RWPE1 (cell line): ENCODE data around the gene PRMT2.

Source experiments
- CTCF ChIA-PET: fragments of 350-600 bp; sonication (Branson Sonifier 250); formaldehyde crosslinking; extraction: SDS; loops from one replicate; lab custom pipeline; 2021; lab: Yijun Ruan, JAX
- POLR2A ChIA-PET: fragments of 400-600 bp; formaldehyde crosslinking; extraction: SDS; loops from one replicate; lab custom pipeline; 2020; ENCODE audit warnings: antibody characterized with exemption; ENCODE audit not compliant: low non-redundant PET; lab: Yijun Ruan, JAX
- DNase-seq: peaks from one replicate; pipeline ENCODE4 v3.0.0; 2012; ENCODE audit warnings: low spot score
- H3K27ac ChIP-seq: fragments of 450-650 bp; 2 replicates; pipeline ENCODE4 v1.5.1; 2017
- TF ChIP-seq, protein P1 (sequence below): fragments of 450-650 bp; conservative IDR thresholded peaks from 2 replicates; pipeline ENCODE4 v1.5.1; 2017; ENCODE audit warnings: low read depth, mild to moderate bottlenecking

Gene PRMT2

DNA sequence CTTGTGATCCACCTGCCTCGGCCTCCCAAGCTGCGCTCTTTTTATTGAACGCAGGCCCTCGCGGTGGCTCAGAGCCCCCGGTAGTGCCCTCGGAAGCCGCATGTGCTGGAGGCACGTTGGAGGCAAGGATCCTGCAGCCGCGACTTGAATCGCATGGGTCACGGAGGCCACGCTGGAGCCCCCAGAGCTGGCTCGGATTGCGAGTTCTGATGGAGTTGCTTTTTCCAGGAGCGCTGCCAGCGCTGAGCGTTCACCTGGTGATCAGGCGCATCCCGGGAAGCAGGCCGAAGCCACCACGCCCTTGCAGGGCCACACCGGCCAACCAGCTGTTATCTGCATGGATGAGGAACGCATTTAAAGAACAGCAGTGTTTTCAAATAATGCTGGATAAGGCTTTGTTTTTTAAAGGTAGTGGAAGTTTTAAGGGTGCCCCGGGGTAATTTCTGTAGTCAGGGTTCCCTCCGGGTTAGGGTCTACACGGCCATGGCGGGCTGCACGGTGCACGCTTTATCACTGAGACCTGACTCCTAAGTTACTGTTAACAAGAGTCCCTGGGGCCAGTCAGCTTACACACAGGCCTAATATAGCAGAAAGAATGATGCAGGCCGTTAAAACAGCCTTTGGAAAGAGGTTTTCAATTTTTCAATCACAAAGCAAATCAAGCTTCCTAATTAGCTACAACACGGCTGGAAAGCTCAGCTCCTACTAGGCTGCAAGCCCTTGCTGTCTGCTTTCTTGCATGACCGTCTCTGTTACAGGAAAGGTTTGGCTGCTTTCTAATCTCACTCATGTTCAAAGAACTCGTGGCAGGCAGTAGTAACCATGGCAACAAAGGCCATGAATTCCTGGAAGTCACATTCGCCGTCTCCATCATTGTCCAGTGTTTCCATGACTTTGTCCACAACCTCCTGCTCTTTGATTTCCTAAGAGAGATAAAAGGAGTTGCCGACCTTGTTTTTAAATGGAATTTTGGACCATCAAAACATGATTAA is 36.6 kb upstream of the PRMT2 start:
- DNase-seq: no peak
- ChIA-PET CTCF (no interaction called here), POLR2A (no interaction called here)
- no peak overlapping the region for H3K27ac ChIP-seq
- TF ChIP-seq, protein P1, sequence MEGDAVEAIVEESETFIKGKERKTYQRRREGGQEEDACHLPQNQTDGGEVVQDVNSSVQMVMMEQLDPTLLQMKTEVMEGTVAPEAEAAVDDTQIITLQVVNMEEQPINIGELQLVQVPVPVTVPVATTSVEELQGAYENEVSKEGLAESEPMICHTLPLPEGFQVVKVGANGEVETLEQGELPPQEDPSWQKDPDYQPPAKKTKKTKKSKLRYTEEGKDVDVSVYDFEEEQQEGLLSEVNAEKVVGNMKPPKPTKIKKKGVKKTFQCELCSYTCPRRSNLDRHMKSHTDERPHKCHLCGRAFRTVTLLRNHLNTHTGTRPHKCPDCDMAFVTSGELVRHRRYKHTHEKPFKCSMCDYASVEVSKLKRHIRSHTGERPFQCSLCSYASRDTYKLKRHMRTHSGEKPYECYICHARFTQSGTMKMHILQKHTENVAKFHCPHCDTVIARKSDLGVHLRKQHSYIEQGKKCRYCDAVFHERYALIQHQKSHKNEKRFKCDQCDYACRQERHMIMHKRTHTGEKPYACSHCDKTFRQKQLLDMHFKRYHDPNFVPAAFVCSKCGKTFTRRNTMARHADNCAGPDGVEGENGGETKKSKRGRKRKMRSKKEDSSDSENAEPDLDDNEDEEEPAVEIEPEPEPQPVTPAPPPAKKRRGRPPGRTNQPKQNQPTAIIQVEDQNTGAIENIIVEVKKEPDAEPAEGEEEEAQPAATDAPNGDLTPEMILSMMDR: no peak

DNA sequence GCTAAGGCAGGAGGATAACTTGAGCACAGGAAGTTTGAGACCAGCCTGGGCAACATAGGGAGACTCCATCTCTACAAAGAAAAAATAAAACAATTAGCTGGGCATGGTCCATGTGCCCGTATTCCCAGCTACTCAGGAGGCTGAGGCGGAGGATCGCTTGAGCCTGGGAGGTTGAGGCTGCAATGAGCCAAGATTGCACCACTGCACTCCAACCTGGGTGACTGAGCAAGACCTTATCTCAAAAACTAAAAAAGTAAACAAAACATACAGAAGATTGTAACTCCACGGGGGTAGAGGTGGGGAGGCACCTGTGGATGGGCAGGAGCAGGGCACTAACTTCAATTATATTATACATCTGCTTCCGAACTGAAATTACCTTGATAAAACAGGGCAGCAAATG is 35.2 kb upstream of the PRMT2 start:
- POLR2A ChIA-PET: no interaction called here
- DNase-seq: no peak
- CTCF ChIA-PET: no interaction called here
- TF ChIP-seq, protein P1: no peak
- no peak overlapping the region for H3K27ac ChIP-seq

DNA sequence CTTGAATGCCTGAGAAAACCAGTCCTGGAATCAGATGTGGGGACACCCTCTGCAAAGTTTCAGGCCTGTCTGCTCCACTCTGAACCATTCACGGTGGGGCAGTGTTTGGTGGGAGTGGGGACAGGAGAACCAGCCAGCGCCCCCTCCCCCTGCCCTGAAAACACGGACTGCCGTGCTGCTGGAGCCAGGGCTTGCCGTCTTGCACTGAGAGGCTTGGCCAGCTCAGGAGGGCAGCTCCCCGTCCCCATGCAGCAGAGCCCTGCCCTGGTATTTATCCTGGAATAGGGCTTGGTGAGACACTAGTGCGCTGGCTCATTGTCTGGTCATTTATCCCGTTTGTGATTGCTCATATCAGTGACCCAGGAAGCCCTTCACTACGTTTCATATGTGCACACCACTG is 34.5 kb upstream of the PRMT2 start:
- TF ChIP-seq, protein P1: no peak
- POLR2A ChIA-PET: no interaction called here
- no peak overlapping the region for H3K27ac ChIP-seq
- no peak for DNase-seq
- CTCF ChIA-PET: no interaction called here

DNA sequence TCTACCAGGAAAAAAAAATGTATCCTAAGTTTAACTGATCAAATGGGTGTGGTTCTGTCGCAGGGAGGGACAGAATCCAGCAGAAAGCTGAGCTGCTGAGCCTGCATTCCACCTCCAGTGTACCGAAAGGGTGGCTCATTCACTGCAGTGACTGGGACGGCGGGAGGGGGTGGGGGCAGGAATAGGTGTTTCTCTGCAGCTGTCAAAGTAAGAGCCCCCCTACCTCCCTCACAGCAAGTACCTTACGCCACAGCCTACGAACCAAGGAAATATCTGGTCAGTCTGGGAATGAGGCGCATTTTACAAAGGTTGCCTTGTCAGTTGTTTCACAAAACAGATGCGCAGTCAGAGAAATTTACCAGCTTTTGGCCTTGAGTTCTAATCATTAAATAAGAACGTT is 32.2 kb upstream of the PRMT2 start:
- CTCF ChIA-PET: no interaction called here
- H3K27ac ChIP-seq: no peak overlapping the region

DNA sequence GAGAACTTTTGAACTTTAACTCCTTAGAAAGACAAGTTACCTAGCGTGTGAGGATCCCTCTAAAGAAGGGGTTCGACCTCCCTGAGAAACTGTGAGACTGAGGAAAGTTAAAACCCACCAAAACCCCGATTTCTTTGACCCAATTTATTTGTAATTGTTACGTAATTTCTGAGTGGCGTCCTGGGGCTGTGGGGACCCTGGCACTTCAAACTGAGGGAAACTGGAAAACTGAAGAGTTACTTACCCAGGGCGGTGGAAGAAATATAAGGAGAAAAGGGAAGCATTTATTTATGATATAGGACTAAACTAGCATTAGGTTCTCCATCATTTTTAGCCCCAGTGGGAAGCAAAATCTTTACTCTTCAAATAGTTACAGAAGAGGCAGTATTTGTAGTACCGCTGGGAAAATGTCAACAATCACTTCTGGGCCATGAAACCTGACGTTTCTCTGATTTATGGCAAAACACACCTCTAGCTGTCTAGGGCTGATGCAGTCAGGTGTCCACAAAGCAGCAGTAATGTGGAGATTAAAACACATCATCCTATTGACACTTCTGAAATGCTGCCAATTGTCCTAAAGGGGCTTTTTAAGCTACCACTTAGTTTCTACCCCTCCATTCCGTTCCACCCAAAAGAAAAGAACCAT is 31.0 kb upstream of the PRMT2 start:
- POLR2A ChIA-PET: no interaction called here
- H3K27ac ChIP-seq: no peak overlapping the region
- CTCF ChIA-PET: no interaction called here
- DNase-seq: no peak
- TF ChIP-seq, protein P1: no peak

More for the DNA sequence above, 32.2 kb upstream of the PRMT2 start:
- POLR2A ChIA-PET: no interaction called here
- TF ChIP-seq, protein P1: no peak
- DNase-seq: no peak

DNA sequence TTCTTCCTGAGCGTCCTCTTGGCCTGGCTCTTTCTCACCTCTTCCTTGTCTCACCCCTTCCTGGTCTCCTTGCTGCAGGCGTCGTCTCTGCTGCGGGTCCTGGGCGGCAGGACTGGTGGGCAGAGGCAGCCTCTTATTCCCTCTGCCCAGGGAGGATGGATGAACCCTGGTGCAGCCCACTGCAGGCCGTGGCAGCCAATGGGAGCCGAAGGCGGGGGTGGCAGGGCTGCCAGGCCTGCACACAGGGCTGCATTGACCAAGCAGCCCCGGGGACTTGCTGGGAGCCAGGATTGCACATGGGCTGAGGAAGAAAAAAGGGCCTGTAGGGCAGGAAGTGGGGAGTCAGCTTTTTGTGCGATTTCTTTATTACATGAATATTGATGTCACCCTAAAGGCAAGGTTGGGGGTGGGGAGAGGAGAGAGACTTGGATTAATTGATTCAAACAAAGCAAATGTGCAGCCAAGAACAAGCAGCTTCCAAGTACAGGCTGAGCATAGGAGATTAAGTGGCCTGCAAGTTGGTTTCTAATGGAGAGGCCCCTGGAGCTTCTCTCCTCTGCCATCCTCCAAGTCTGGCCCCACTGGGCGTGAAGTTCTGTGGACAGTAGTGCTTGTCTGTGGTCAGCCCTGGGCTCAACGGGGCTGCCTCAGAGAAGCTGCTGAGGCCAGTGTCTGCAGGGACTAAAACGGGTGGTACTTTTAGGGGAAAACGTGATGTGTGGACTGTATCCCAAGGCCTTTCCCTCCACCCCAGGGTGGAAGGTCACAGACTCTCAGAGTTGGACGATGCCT is 30.3 kb upstream of the PRMT2 start, which contains the start of gene S100B:
Gene S100B (minus strand): TSS at position 108 of the 792 bp plus-strand sequence. CDS start 2,667 bp downstream, outside the sequence.
- H3K27ac ChIP-seq: no peak within 1 kb of the TSS
- no peak for DNase-seq
- ChIA-PET POLR2A (no interaction called here), CTCF (interaction anchor here (0.6 to 0.7 kb wide), 2 partner anchors 34 to 625 kb away, joined by 3 to 4 read pairs; no protein-coding TSS in a partner anchor)
- TF ChIP-seq, protein P1: no peak
